ENCODE data around the gene CNGA4. TPM values are rescaled to one million over a fixed set of nuclear protein-coding genes. Genes with fewer than 3 reads are reported as not detected.

Gene CNGA4, protein sequence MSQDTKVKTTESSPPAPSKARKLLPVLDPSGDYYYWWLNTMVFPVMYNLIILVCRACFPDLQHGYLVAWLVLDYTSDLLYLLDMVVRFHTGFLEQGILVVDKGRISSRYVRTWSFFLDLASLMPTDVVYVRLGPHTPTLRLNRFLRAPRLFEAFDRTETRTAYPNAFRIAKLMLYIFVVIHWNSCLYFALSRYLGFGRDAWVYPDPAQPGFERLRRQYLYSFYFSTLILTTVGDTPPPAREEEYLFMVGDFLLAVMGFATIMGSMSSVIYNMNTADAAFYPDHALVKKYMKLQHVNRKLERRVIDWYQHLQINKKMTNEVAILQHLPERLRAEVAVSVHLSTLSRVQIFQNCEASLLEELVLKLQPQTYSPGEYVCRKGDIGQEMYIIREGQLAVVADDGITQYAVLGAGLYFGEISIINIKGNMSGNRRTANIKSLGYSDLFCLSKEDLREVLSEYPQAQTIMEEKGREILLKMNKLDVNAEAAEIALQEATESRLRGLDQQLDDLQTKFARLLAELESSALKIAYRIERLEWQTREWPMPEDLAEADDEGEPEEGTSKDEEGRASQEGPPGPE
- under 0.01 TPM in 1 of 2 replicates, not detected in the other for total RNA-seq

DNA sequence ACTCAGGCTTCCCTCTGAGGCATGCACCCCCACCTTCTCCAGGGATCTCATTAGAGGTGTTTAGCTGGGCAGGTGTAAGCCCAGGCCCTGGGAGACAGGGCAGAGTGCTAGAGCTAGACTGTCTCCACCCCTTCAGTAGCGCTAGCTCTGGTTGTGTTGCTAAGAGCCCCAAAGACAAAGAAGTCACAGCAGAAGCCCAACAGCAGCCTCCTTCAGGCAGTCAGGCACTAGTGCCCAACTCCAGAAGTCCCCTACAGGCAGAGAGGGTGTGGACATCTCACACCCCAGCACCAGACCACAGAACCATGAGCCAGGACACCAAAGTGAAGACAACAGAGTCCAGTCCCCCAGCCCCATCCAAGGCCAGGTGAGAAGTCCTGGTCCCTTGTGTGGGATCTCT is at the start of gene CNGA4:
Gene CNGA4, plus strand, starts transcription at position 188 of the 400 bp plus-strand sequence. Its CDS starts 118 bp downstream, at position 306.

DNA sequence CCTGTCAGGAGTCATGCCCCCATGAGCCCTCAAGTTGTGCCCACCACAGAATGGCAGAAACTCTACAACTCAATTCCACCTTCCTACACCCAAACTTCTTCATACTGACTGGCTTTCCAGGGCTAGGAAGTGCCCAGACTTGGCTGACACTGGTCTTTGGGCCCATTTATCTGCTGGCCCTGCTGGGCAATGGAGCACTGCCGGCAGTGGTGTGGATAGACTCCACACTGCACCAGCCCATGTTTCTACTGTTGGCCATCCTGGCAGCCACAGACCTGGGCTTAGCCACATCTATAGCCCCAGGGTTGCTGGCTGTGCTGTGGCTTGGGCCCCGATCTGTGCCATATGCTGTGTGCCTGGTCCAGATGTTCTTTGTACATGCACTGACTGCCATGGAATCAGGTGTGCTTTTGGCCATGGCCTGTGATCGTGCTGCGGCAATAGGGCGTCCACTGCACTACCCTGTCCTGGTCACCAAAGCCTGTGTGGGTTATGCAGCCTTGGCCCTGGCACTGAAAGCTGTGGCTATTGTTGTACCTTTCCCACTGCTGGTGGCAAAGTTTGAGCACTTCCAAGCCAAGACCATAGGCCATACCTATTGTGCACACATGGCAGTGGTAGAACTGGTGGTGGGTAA is 39.6 kb upstream of the CNGA4 start, which contains the start of gene OR52W1:
Gene OR52W1, plus strand, starts transcription at position 51 of the 637 bp plus-strand sequence. Its CDS starts 0 bp downstream, at position 51.

DNA sequence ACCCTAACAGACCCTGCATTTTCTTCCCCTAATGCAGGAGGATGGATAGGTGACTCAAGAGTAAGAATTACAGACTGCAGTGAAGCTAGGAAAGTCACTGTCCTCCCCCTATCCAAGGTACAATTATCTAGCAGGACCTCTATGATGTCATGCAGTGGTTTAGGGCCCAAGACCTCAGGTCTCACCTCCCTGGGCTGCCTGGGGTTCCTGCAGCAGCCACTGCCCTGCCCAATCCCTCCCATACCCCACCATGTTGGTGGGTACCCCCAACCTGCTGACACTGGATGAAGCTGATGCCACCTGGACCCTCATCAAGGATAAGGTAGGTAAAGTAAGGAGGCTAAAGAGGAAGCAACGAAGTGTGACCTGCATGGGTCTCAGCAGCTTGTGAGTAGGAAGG is 33.5 kb upstream of the CNGA4 start, which contains the start of gene C11orf42:
Gene C11orf42, plus strand, starts transcription at position 192 of the 400 bp plus-strand sequence. Its CDS starts 59 bp downstream, at position 251.

DNA sequence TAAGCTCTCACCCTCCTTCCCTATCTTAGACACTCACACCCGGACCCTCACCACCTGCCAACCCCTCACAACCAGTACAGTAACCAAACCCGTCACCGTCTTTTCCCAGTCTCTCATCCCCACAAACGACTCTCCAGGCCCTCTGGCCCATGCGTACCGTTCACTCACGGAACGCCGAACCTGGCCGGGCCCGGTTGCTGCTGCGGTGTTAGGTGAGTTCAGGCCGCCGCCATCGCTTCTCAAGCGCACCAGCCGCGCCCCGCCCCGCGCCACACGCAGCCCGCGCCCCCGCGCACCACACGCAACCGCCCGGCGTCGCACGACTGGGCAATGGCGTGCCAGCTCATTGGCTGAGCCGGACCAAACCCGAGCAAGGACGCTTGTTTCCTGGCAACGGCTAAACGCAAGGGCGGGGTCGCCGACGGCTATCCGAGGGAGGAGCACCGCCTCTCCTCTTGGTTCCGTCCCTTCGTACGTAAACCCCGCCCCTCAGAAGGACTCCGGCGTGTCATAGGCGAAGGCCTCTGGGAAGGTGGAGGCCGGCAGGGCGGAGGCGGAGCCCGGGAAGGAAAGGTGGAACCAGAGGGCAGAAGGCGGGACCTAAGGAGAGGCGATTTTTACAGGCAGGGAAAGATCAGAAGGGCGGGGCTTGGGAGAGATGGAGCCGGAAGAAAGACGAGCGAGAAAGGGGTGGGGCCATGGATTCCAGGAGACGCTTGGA is 4.3 kb upstream of the CNGA4 start, which contains the start of gene FHIP1B:
Gene FHIP1B, minus strand, starts transcription at position 250 of the 721 bp plus-strand sequence. CDS start 10,120 bp downstream, outside the sequence.

Other genes with a start within 250 kb of the CNGA4 start
- not detected in 2 replicates for gene OR56A4, start 232.1 kb upstream of the CNGA4 start, total RNA-seq
- gene OR56A1, start 208.3 kb upstream of the CNGA4 start, total RNA-seq, result not detected in 2 replicates
- not detected in 2 replicates for gene OR56B4, start 131.4 kb upstream of the CNGA4 start, total RNA-seq
- not detected in 2 replicates for gene OR52B2, start 68.8 kb upstream of the CNGA4 start, total RNA-seq
- not detected in 2 replicates for gene OR52W1, start 39.9 kb upstream of the CNGA4 start, total RNA-seq
- gene C11orf42, start 33.5 kb upstream of the CNGA4 start, total RNA-seq, result not detected in 2 replicates
- 11.6 and 18.6 TPM in 2 replicates for gene FHIP1B, start 4.5 kb upstream of the CNGA4 start, total RNA-seq
- gene CCKBR, start 20.7 kb downstream of the CNGA4 start, total RNA-seq, result 0.25 TPM in 1 of 2 replicates, not detected in the other
- 161 and 319 TPM in 2 replicates for gene CAVIN3, start 81.4 kb downstream of the CNGA4 start, total RNA-seq
- gene SMPD1, start 151.4 kb downstream of the CNGA4 start, total RNA-seq, result 38.3 and 91.0 TPM in 2 replicates
- 35.7 and 57.2 TPM in 2 replicates for gene APBB1, start 180.0 kb downstream of the CNGA4 start, total RNA-seq
- gene HPX, start 201.9 kb downstream of the CNGA4 start, total RNA-seq, result 0.38 and 0.65 TPM in 2 replicates
- 13.0 and 16.6 TPM in 2 replicates for gene TRIM3, start 234.9 kb downstream of the CNGA4 start, total RNA-seq
- 53.0 TPM in 2 replicates for gene ARFIP2, start 242.2 kb downstream of the CNGA4 start, total RNA-seq
- gene TIMM10B, start 242.4 kb downstream of the CNGA4 start, total RNA-seq, result 26.2 and 42.4 TPM in 2 replicates

Data from mesangial cell (primary cell).